SW 1271 (cell line): ENCODE measurements around the gene PPM1H.
"Not testable (repeated sequence)": the region's sequence is repeated elsewhere in the genome, so short reads cannot be mapped to it uniquely, and the experiment has no call there.

Experiments used
- DNase-seq, 2 experiments: peaks; one replicate each; lab custom pipeline; 2025; lab: John Stamatoyannopoulos, UW

PPM1H gene

DNA sequence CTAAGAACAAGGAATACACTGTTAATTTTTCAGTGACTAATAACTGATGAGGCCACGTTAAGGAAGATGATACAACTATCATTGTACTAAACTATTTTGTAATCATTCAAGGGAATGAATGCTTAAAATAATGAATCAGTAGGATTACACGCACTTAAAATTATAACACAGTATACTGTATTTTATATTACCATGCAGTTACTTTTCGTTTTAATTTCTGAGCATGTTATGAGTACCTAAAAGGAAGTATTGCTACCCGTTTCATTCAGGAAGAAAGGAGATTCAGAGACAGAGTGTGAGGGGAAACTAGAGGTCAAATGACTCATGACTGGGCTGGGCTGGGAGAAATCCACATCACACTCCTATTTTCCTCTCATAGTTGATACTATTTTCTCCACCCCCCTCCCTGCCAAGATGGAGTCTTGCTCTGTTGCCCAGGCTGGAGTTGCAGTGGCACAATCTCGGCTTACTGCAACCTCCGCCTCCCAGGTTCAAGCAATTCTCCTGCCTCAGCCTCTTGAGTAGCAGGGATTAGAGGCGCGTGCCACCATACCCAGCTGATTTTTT, 202.0 kb downstream of the PPM1H start:
- peak in 1 of 2 experiments; percentile 65 for DNase-seq

DNA sequence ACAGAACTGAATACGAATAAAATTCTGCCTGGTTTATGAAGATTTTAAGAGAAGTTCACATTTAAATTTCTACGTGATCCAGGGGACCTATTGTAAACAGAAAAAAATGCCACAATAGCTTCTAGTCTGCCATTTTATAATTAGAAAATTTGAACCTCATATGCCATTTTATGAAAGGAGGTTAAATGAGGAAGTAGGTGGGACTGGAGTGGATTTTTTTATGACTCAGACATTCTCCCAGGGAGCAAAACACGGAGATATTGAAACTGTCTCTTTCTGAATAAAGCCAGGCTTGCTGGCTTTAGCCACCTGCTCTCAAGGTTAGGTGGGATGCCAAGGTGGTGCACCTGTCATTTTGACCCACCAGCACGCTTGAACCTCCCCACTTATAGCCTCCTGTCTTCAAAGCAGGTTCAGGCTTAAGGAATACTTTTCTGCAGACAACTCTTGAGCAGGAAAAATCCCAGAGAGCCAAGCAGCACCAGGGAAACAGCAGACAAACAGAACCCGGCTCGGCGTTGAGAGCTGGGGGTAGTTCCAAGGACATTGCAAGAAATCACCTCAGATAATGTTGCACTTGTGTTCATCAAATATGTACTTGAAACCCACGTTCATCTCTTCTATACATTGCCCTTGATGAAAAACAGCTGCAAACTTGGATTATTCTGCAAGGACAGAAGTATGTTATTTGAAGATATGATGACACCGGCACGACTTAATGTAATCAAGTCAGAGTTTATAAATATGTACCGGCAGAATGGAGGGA, 203.7 kb downstream of the PPM1H start:
- peak in 1 of 2 experiments; percentile 38 for DNase-seq

DNA sequence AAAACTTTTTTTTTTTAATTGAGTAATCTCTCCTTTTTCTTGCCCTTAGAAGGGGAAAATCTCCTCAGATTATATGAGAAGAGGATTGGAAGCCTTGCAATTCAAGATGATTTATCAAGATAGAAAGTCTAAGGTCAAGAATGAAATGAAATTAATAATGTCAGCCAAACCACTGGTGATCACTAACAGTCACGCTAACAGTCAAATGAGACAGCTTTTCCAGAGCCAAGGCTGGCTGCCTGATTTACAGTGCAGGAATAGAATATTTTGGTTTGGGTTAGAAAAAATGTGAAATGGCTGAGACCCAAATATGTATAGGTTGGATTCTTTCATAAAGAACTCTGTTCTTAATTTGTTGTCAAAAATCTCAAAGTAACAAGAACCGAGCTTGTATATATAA, 204.3 kb downstream of the PPM1H start:
- DNase-seq, result no peak

DNA sequence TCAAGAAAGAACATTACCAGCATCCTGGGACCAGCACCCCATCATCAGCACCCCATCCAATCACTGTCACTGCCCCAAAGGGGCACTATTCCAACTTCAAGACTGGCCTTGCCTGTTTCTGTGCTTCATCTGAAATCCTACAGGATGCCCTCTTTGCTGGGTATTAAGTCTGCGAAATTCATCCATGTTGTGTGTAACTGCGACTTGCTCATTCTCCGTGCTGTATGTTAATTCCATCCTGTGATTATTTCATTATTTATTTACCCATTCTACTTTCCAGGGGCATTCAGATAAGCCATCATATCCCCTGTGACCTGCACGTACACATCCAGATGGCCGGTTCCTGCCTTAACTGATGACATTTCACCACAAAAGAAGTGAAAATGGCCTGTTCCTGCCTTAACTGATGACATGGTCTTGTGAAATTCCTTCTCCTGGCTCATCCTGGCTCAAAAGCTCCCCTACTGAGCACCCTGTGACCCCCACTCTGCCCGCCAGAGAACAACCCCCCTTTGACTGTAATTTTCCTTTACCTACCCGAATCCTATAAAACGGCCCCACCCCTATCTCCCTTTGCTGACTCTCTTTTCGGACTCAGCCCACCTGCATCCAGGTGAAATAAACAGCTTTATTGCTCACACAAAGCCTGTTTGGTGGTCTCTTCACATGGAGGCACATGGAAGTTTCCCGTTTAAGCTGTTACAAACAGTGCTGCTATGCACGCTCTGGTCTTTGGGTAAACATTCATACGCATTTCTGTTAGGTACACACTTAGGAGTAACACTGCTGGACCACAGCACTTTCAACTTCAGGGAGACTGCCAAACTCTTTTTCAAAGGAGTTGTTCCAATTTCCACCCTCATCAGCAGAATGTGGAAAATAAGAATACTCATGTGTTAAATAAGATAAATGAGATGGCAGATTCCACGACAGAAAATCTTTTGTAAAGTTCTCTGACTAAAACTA, 205.1 kb downstream of the PPM1H start:
- not testable (repeated sequence) for DNase-seq

DNA sequence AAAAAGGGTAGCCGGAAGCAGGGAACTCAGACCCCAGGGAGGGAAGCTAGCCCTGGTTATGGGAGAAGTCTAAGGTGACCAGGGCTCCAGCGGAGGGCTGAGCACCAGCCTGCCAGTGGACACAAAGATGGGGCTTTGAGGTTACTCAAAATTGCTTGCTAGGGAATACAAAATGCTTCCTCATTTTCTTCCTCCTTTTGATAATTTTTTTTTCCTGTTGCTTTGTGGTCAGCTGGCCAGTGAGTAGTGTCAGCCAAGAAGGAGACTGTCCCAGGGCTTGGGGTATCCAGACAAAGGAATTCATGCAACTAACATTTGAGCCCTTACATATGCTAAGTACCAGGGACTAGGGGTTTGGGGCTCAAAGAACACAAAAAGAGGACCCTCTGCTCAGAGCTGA, 206.2 kb downstream of the PPM1H start:
- no peak for DNase-seq

DNA sequence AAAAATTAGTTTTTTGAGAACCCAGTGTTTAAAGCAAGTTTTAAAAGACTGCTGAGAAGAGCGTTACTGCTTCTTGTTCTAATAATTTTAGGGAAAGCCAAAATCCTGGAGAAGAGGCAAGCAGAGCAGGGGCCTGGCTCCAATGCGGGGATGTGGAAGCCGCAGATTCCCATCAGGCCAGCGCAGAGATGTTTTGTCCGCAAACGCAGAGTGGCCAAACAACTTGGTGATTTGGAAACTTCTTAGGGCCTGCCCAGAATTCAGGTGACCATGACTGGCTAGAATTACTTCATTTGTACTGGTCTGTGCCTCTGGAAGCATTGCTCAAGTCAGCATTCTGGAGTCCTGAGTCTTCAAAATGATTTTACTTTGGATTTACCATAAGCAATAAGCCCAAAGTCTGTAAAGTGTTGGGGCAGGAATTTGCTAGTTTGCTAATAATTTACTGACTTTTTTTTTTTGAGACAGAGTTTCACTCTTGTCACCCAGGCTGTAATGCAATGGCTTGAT, 208.4 kb downstream of the PPM1H start:
- no peak for DNase-seq

DNA sequence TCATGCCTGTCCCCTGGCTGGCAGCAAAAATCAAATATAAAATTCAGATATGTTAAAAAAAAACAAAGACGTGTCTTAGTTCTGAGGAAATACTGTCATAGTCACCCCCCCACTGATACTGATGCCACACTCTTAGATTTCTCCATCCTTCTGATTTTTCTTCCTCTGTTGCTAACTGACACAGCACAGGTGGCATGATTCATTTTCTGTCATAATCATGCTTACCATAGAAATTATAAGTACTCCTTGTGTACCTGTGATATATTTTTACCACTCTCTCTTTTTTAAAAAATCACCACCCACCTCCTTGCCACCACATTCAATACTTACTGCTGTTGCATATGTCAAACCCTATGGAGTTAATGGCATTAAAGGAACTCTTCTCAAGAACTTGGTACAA, 209.2 kb downstream of the PPM1H start:
- no peak for DNase-seq

DNA sequence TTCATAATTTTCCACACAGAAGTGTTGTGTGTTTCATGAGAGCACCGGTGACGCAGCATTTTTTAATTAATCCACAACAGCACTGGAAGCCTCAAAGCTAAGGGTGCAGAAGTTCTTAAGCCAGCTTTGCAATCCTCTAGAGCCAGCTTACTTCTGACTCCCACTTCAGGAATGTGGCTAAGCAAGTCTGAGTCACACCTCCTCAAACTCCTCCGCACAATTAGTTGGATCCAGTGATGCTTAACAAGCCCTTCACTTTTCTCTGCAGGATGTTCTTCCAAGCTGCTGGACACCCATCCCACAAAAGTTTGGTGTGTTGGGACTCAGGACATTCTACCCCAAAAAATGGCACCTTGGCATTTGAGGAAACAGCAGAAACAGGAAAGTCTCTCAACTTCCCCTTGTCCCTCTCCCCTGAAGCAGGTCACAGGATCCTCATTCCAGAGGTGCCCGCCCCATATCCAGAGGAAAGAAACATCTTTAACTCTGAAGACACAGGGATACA, 210.0 kb downstream of the PPM1H start:
- peak; percentile 86 to 97 for DNase-seq

DNA sequence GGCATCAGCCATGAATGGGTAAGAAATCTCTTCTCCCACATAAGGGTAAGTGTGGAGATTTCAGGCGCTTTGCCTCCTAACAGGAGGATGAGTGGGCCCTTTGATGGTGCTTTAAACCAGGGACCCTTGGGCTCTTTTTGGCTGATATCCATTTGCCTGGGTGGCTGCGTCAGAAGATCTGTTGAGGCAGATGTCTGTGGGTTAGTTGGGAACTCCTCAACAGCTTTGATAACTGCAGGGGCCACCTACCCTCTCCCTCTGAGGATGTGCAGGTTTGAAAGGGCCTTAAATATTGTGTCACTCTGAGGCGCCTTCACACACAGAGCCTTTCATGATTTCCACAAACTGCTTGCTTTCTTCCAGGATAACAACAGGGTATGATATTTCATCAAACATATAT, 210.7 kb downstream of the PPM1H start:
- no peak for DNase-seq

DNA sequence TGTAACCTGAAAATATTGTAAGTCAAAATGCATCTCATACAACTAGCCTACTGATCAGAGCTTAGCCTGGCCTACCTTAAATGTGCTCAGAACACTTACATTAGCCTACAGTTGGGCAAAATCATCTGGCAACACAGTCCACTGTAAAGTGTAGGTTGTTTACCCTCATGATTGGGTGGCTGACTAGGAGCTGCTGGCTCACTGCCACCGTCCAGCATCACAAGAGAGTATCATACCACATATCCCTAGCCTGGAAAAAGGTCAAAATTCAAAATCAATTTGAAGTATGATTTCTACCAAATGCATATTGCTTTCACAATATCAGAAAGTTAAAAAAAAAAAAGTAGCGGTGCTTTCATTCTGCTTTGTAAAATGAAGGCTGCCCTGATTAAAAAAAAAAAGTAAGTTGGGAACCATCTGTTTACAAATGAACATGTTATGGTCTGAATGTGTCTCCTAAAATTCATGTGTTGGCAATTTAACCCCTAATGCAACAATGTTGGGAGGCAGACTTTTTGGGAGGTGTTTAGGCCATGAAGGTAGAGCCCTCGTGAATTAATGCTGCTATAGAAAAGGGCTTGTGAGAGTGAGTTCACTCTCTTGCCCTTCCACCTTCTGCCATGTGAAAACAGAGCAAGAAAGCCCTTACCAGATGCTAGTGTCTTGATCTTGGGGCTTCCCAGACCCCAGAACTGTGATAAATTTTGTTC, 211.8 kb downstream of the PPM1H start:
- DNase-seq, result no peak

DNA sequence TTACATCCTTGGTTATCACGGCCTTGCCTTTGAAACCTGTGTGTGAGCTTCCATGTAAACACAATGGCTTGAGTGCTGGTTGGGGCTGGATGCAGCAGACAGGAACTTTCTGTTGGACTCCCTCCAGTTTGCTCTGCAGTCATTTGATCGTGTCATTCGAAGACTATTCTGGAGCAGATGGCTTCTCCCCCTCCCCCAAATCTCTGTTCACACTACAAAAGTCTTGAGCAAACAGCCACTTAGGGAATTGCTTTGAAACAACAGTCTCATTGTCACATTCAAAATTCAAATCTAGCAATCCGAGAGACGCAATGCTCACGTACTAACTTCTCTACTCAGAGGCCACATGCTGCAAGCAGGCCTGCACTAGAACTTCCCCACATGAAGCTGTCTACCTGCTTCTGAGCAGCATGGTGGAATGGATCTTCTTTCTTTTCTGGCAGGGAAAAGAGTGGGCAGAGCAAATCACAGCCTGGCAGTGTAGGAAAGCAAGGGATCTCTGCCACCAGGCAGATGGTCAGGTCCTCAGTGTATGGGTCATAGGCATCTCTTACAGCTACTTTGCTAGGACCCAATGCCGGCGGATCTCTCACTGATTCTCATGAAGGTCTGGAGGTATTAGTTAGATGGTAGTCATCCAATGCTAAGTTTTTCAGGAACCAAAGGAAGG, 214.2 kb downstream of the PPM1H start:
- DNase-seq, result no peak

DNA sequence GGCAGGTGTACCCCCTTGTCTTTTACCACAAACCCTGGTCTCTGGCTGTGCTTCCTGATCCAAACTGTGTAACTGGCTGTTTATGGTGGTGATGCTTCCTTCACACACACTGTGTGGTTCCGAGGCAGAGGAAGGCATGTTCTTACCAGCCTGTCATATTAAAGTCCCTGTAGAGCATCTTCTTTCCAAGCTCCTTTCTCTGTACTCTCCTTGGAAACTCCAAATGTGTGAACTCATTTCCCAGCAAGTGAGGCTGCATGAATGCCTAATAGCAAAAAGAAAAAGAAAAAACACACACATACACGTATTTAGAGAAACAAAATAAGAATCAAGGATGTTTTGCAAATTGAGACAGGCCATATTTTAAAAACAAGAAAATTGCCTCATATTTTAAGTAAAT, 214.9 kb downstream of the PPM1H start:
- DNase-seq, result no peak

DNA sequence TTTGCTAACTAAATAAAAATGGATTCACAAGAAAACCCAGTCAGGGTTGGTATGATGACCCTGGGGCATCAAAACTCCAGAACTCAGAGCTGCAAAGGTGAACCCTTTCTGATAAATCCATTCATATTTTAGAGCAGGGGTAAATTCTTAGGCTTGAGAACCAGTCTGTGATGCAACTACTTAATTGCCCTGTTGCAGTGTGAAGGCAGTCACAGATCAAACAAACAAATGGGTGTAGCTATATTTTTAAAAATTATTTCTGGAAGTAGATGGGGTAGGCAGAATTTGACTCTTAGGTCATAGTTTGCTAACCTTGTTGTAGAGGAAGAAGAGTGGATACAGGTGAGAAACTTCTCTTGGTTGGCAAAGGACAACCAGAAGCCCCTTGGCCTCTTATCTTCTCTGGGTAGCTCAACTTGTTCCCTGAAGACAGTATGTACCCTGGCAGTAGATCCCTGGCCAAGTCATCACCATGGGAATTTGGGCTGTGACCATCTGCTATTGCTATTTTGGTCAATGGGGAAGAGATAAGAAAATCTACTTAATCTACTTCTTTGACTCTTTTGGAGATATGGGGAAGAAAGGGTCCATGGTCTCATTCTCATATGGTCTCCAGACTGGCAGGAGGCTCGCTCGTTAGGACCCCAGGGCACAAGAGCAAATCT, 216.1 kb downstream of the PPM1H start:
- no peak for DNase-seq

DNA sequence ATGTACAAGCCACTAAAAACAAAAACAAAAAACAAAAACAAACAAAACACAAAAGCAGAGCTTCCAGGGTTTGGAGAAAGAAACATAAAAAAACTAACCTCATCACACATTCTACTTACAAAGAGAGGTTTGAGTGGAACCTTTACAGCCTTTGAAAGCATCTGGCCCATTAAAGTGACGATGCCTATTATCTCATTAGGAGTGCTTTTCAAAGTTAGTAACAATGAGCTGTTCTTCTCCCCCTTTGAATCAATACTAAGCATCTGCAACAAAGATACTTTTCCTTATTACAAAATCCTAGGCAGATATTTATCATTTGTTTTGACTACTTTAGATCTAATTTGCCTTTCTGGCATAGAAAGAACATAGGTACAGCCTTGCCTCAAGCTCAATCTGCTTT, 217.3 kb downstream of the PPM1H start:
- no peak for DNase-seq

DNA sequence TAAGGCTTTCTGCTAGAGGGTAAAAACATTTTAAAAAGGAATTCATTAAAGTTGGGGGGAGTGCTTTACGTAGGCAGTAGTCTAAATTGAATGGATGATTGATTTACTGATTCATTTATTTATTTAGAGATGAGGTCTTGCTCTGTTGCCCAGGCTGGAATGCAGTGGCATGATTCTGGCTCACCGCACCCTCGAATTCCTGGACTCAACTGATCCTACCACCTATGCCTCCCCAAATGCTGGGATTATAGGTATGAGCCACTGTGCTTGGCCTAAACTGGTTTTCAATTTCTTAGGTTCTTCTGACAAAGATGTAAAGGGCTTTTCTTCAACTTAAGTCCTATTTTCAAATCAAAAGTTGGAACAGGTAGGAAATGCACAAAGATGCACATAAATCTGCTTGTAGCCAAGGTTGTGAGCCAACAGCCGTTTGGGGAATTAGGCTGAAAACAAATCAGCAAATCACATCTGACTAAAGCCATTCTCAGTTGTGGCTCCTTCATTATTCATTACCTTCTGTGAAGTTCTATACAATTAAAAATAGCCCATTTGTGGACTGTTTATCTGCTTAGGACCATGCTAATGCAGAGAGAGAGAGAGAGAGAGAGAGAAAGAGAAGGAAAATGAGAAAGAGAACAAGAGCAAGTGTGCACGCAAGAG, 218.0 kb downstream of the PPM1H start:
- no peak for DNase-seq

DNA sequence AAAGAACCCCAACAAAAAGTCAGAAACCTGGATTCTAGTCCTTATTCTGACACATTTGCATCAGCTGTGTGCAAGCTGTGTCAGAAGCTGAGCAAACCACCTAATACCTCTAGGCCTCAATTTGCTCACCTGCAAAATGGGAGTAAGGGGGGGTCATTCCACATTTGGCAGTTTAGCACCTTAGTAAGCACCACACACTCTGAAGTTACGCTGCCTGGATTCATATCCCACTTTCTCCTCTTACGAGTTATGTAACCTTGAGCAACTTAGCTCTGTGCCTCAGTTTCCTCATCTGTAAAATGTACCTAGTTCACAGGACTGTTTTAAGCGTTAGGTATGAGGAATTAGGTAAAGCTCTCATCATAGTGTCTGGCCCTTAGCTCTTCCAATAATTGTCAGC, 218.9 kb downstream of the PPM1H start:
- DNase-seq, result no peak

DNA sequence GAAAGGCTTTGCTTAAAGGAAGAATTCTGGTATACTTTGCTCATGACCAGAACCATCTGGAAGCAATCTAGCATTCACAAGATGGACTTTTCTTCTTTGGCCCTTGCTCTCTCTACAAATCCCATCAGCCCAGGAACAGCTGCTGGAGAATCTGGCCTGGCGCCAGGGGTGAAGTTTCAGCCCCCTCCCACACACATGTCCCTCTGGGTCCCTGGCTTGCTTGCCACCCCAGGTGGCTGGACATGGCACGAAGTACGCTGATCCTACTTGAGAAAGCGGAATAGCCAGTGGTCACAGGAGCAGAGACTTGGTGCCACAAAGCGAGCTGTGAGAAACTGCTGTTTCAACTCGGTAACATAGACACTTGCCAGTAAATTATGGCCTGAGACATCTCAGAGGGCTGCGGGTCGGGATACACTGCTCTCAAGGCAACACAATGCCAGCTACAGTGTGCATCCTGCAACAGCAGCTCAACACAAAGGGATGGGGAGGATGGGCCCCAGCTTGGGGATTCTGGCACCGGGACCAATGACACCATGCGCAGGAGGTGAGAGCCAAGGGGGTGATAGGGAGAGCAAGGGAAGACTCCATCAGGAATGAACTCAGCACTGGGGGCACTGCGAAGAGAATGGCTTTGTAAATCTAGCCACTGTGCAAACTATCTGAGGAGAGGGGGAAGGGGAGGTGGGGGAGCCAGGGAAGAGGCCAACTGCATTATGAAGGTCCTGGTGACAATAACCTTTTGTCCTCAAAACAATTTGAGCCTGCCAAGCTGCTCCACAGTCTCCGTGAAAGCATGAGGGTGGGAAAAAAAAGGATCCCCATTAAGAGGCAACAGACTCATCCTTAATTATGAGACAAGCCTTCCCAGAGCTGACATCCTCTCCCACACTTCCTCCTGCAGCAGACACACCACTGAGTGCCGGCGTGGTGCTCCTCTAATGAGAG, 219.9 kb downstream of the PPM1H start:
- no peak for DNase-seq

DNA sequence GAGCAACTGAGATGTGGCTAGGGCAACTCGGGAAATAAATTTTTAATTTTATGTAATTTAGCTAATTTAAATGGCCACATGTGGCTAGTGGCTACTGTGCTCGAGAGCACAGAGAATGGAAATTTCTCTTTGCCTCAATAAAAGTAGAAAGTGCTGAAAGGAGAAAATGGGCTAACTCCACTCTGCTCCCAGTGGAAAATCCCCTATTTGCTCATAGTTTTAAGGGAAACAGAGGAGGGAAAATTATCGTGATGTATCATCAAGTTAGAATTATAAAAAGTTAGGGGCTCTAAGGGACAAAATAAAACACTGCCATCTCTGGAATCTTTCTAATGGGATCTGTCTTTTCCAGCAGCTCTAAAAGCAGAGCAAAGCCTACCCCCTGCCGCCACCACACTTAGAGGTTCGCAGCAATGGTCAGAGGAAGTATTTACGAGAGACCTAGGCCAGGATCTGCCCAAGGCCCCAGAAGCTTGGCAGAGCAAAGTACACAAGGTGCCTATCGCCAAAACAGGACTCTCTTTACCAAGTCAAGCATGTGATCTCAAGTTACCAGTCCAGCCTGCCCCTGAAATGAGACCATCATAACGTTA, 220.7 kb downstream of the PPM1H start:
- DNase-seq, result no peak
